HG02678 (cell line): ENCODE data around the gene BET1.
A peak's percentile ranks its signal among the peaks of the same experiment; 100 is the strongest.

Source experiments
- ATAC-seq: cut with Tn5 transposase; IDR thresholded peaks from one replicate; pipeline ENCODE4 v1.9.1; 2021; ENCODE audit warnings: mild to moderate bottlenecking, moderate library complexity; ENCODE audit not compliant: unreplicated experiment

The BET1 gene

GRCh38 chr7:93960986-93961385 lies 43.2 kb downstream of the BET1 start:
- ATAC-seq: no peak

- ATAC-seq: no peak
These were observed 45.5 kb downstream of the BET1 start for GRCh38 chr7:93958651-93959050.

DNA sequence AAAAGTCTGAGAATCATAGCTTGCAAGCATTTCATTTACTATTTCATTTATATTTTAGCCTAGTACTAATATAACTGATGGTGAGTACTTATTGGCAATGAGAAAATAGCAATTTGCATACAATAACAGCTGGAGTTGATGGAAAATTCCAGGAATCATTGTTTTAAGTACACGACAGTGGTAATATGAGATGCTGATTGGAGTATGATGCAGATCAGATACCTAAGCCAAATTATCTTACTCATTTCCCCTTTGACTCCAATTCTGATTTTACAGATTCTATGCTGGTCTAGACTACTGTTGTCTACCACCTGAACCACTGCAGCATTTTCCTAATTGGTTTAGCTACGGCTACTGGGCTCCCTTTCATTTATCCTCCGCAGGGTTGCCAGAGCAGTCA lies 45.9 kb downstream of the BET1 start:
- ATAC-seq: no peak

GRCh38 chr7:93957767-93958166 lies 46.4 kb downstream of the BET1 start:
- peak; percentile 55 for ATAC-seq

DNA sequence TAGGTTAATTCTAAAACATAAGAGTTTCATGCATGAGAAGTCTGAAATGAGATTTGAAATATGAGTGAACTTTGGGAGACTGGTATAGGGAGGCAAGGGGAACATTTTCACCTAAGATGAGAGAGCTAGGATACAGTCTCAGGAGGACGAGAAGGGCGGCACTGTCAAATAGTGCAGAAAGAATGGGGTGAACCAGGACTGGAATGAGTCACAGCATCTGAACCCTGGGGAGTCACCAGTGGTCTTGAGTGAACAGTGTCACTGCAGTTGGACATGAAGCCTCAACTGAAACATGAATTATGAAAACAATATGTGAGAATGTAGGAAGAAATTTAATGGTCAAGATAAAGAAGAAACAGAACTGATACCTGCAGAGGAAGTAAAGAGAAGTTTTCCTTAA lies 48.9 kb downstream of the BET1 start:
- no peak for ATAC-seq

GRCh38 chr7:93949423-93949822 lies 54.7 kb downstream of the BET1 start:
- ATAC-seq: no peak

DNA sequence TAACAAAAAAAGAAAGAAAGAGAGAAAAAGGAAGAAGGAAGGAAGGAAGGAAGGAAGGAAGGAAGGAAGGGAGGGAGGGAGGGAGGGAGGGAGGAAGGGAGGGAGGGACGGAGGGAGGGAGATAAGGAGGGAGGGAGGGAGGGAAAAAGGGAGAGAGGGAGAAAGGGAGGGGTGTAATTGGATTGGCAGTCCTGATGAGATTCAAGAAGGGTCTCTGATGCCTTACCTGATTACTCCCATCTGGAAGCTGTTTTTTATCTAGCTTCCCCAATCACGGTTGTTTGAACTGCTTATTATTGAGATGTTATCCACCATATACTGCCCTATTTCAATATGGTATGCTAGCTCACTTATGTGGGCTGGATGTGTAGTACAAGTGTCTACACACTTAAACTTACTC lies 55.3 kb downstream of the BET1 start:
- no peak for ATAC-seq

- ATAC-seq: no peak
These were observed 56.0 kb downstream of the BET1 start for GRCh38 chr7:93948106-93948505.

- ATAC-seq: no peak
These were observed 58.2 kb downstream of the BET1 start for GRCh38 chr7:93945756-93946535.

GRCh38 chr7:93945083-93945482 lies 59.1 kb downstream of the BET1 start:
- ATAC-seq: no peak

- no peak for ATAC-seq
These were observed 59.5 kb downstream of the BET1 start for GRCh38 chr7:93944673-93945072.

DNA sequence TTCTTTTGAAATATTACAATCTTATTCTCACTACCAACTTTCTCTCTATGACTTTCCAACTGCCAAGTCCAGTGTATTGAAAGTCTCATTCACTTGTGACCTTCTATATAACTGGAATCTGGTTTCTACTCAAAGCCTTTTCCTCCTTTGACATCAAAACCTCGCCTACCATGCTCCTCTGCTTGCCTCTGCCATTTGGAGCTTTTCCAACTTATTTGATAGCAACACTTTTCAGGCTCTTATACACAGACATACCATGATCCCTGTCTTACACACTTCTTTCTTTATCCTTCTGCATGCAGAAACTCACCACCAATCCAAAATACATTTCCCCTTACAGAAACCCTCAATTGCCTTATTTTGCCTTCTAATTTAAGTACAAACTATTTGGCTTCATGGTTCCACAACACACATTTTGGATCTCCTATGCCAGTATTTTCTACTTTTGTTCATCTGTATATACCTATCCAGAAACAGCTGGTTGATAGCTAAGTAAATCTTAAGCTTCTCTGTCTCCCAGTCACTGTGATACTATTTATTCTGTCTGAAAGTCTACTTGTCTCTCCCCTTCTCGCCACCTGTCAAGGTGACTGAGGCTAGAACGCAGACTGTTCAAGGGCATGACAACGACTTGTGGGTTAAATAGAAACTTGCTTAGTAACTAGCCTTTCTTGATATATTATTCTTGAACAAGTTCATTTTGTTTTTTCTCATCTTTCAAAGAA lies 60.2 kb downstream of the BET1 start:
- no peak for ATAC-seq
